NCI-H69 (cell line): ENCODE data around the gene UBE2M.

Experiments
- DNase-seq: peaks from one replicate; lab custom pipeline; 2025; lab: John Stamatoyannopoulos, UW

Gene UBE2M

DNA sequence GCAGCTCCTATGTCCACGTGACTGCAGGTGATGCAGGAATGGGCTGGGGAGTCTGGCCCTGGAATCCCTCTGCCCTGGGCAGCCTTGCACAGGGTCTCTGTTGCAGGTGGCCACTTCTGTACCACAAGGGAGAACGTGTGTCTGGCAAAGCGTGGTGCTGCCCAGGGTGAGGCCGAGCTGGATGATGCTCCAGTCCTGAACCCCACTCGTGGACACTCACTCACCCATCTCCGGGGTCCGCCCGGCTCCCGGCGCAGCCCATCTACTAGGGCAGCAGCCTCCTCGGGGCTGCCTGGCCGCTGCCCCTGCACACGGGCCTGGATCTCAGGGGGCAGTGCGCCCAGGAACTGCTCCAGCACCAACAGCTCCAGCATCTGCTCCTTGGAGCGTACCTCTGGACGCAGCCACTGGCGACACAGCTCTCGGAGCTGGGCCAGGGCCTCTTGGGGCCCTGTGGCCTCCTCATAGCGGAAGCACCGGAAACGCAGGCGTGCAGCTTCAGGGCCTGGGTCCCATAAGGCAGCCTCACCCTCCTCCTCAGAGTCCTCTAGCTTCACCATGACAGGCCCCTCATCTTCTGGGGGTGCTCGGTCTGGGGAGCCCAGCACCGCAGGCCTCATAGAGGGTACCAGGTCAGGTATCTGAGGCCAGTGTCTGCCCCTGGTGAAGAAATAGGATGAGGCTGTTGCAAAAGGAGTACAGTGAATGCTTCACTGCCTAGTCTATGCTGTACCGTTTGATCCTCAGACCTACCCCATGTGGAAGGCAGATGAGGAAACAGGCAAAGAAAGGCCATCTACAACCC, 12.6 kb upstream of the UBE2M start:
- DNase-seq, result no peak

DNA sequence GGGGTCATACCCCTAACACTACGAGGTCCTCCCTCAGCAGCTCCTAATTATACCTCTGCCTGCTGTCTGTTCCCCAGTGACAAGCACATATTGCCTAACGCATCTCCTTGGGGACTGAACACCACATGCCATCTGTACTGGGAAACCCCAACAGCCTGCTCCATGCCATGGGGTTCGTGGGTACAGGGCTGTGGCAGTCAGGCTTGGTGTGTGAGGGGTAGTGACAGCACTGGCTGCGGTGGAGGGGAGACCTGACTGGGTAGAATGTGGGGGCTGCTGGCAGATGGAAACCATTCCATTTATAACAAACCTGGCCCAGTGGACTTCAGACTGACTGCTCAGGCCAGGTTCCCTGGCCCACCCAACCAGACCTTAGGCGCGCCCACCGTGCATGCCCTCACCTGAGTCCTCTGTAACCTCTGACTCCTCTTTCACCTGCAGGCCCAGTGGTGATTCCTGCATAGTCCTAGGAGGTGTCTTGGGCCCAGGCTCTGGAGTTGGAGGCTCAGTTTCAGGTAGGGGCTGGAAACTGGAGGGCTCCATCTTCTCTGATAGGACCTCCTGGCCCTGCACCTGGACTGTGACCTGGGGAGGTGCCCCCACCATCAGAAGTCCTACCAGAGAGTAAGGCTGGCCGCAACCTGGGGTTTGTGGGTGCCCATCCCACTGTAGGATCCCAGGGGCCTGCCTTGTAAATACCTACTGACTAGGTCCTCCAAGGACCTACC, 11.7 kb upstream of the UBE2M start:
- DNase-seq, result no peak

DNA sequence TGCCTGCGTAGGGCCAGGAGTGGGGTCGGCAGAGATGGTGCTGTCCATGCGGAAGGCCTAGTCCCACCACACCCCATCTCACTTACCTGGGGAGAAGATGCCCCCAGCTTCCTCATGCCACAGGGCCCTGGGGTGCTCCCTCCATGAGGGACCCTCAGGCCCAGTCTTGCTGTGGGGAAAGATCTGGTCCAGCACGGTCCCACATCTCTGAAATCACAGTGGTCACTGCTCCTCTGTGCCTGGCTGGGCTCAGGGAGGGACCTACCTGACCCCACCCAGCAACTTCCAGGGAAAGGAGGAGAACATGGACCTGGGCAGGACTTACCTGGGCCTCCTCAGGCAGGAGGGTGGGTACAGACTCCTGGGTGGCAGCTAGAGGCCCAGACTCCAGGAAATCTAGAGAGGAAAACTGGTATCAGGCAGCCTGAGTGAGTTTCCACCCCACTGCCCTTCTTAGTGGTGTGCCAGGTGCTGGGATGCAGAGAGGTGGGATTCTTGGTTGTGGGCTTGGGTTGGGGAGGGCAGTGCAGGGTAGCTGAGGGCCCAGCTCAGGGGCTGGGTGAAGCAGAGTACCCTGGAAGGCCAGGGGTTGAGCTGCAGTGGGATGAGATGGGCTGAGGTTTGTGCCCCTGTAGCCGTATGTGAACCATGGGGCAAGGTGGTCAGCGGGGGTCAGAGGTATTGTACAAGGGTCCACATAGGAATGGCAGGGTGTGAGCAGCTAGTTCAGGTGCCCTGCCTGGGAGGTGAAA, 11.0 kb upstream of the UBE2M start:
- DNase-seq, result no peak

DNA sequence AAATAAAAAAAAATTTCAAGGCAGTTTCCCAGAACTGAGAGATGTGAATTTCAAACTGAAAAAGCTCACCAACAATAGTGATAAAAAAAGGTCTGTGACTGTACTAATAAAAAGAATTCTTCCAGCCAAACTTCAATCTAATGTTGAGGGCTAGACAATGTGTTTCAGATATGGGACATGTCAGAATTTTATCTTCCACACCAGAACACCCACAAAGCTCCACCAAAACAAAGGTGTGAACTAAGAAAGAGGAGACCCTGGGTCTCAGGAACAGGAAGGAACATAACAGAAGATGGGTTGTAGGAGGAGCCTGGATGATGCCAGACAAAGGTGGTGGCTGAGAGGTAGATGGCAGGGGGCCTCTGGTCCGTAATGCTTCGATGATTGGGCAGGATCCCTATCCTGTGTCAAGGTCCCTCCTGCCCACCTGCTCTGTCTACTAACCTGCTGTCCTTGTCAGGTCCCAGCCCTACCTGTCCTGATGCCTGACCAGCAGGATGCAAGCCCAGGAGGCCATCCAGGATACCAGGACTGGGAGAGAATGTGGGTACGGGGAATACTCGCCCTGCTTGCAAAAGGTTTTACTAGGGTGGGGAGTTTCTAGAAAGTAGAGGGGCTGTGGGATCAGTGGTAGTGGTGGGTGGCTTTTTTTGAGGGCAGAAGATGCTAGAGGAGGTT, 10.2 kb upstream of the UBE2M start:
- no peak for DNase-seq

DNA sequence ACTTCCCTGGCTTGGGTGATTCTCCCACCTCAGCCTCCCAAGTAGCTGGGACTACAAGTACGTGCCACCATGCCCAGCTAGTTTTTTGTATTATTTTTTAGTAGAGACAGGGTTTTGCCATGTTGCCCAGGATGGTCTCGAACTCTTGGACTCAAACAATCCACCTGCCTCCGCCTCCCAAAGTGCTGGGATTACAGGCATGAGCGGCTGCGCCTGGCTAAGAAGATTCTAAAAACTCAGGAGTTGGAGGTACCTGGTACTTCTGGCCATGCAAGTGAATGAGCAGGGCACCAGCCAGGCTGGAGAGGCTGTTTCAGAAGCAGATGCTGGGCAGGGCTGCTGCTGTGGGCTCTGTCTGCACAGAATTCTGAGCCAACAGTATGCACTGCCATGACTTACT, 8.6 kb upstream of the UBE2M start:
- no peak for DNase-seq

DNA sequence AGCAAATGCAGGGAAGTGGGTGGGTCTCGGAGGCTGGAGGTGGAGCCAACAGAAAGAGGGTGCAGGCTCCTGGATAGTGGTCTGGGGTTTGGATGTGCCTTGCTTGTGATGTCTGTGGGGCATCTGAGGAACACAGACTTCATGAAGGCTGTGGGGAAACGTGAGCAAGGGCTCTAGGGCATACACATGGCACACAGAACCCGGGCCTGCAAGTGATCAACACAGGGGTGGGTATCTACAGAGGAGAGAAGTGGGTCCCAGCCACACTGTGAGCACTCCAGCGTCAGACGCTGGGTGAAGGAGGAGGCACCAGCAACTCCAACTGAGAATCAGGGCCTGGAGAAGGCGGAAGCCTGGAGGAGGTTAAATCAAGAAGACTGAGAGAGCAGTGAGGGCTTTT, 5.4 kb upstream of the UBE2M start:
- DNase-seq, result no peak

DNA sequence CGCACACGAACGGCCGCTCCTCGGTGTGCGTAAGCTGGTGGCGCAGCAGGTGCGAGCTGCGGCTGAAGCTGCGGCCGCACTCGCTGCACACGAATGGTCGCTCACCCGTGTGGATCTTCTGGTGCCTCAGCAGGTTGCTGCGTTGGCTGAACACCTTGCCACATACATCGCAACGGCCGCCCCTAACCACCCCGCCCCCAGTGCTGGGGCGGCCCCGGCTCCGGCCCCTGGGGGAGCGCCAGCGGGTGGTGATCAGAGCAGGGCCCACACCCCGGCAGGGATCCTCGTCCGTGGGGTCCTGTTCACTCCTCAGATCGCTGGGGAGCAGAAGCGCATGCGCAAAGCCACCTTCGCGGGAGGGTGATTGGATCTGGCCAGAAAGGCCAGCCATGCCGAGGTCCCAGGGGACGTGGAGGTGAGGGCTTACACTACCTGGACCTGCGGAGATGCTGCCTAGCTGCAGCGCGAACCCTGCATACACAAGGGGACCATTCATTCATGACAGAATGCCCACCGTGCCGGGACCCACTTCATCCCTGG, 4.7 kb upstream of the UBE2M start:
- no peak for DNase-seq

DNA sequence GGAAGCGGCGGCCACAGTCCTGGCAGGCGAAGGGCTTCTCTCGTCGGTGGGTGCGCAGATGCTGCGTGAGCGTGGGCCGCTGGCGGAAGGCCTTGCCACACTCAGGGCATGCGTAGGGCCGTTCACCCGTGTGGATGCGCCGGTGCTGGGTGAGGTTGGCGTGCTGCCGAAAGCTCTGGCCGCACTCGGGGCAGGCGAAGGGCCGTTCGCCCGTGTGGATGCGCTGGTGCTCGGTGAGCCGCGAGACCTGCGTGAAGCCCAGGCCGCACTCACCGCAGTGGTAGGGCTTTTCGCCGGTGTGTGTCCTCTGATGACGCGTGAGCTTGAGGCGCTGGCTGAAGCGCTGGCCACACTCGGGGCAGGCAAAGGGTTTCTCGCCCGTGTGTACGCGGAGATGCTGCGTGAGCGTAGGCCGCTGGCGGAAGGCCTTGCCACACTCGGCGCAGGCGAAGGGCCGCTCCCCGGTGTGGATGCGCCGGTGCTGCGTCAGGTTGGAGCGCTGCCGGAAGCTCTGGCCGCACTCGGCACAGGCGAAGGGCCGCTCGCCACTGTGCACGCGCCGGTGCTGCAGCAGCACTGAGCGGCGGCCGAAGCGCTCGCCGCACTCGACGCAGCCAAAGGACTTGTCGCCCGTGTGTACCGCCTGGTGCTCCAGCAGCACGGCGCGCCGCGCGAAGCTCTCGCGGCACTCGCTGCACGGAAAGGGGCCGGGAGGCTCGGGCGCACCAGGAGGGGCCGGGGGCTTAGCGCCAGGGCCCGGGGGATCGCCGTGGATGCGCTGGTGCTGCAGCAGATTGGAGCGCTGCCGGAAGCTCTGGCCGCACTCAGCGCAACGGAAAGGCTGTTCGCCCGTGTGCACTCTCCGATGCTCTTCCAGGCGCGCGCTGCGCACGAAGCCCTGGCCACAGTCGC, 4.0 kb upstream of the UBE2M start:
- DNase-seq, result no peak

DNA sequence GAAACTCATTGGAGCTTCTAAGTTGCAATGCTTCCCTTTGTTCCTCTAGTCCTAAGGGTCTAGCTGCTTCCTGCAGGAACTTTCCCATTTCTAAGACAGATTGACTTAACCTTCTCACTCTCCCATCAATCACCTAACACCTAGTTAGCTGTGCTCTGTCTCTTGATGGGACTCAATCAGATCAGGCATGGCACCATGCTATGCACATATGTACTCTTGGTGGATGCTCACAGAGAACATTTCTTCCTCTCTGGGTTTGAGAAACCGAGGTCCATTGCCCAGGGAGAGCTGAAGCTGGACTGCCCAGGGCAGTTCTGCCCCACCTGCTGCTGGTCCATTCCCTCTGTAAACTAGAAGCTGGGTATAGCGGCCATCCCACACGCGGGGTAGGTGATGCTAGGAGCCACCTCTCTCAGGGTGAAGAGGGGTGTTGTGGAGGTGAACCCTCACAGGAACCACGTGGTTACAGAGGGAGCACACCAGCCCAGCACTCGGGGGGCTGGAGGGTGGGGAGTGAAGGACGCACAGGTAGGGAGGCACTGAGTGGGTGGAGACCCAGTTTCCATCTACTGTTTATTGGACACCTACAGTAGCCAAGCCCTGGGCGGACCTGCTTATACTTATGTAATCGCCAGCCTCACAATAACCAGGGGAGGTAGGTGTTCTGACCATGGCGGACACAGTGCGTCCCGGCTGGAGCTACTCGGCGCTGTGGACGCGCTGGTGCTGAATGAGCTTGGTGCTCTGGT, 3.1 kb upstream of the UBE2M start:
- no peak for DNase-seq

DNA sequence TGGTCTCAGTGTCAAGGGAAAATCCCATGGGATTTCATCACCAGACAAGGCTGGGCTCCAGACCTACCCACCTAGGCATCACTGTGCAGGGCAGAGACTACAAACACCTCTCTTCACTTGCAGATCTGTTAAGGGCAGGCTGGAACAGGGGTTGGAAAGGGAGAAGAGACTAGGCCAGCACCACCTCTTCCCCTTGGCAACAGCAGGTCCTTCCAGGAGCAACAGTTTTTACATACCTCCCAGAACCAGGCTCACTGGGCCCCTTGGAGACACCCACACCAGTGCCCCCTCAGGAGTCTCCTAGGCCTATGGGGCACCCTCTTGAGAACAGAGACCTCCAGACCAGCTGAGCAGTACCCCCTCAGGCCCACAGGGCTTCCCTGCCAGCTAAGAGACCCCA, 2.5 kb upstream of the UBE2M start:
- DNase-seq, result no peak

DNA sequence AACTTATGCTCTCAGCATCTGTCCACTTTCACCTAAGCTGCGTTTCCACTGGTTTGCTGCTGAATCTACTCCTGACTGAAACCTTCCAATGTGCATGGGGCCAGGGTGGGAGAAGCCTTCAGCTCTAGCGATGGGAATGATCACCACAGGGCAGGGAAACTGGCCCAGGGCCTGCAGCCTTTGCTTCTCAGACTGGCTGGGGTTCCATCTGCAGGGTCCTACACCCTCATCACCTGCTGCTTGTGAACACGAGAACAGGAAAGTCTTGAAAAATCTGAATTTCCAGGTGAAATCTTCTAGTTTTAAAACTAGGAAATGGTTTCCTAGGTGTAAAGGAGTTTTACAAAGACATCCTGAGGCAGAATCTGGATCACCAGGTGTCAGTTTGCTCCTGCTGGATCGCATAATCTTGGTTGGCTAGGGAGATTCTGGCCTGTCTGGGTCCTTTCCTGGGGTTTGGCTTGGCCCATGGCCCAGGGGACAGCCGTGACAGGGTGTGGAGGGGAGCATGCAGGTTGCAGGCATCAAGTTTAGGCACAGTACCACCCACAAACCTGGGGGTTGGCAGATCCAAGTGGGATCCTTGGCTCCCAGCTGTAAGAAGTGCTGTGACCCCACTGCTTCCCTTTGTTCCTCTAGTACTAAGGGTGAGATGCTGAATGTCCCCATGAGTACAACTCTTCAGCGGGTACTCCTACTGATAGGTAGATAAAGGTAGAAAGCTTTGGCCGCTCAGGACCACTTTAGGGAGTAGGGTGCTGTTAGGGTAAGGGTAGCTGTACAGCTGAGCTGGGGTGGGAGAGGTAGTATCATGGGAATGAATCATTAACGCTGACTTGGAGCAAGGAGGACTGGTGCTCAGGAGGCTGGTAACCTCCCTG, 1.8 kb upstream of the UBE2M start:
- no peak for DNase-seq

DNA sequence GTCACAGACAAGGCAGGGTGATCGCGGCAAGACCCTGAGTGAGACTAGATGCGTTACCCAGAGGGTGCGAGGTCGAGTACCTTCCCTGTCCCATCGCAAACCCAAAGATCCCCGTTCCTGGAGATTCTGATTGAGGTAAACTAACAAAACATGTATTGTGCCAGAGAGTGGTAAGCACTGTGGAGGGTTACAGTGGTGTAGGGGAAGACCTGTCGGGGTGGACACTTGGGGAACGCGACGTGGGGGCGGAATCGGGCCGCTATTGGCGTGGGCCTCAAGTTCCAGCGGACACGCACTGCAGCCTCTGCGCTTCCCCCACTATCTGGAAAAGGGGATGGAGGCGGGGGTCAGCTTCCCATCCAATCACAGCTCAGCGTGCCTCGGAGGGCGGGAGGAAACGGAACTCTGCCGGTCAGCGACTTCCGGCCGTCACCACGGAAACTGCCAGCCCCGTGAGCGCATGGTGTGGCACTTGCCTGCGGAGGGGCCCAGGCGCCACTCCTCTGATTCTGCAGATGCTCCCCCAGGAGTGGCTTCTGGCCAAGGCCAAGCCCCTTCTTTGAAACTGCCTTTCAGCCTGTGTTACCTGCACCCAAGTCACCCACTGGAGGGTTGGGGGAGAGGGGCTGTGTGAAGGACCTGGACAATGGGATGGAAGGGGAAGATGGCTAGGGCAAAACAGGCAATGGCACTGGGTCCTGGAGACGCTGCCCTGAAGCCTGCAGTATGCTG, 1.0 kb upstream of the UBE2M start:
- DNase-seq, result no peak

DNA sequence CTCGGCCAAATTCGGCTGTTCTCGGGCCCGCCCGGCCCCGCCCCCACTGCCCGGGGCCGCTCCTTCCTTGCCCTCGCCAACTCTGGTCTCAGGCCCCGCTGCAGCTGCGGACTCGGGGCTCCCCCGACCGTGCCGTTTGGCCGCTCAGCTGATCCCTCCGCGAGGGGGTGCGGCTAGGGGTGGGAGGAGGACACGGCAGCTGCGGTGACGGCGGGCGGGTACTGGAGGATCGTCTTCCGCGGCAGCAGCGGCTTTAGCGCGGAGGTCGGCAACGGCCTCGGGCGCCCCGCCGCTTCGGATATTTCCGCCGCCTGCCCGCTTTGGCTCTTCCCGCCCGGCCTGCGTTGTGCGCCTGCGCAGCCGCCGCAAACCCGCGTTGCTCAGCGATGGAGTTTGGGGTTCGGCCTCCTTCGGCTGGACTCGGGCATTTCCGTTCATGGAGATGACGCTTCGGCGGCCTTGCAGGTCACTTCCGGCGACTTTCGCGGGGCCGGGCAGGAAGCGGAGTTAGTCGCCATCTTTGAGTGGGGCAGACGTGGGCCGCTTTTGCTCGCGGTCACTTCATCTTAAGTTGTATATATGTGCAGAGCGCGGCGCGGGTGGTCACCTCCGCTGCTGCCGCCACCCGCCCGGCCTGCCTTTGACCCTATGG, 338 bp upstream of the UBE2M start:
- DNase-seq, result no peak

DNA sequence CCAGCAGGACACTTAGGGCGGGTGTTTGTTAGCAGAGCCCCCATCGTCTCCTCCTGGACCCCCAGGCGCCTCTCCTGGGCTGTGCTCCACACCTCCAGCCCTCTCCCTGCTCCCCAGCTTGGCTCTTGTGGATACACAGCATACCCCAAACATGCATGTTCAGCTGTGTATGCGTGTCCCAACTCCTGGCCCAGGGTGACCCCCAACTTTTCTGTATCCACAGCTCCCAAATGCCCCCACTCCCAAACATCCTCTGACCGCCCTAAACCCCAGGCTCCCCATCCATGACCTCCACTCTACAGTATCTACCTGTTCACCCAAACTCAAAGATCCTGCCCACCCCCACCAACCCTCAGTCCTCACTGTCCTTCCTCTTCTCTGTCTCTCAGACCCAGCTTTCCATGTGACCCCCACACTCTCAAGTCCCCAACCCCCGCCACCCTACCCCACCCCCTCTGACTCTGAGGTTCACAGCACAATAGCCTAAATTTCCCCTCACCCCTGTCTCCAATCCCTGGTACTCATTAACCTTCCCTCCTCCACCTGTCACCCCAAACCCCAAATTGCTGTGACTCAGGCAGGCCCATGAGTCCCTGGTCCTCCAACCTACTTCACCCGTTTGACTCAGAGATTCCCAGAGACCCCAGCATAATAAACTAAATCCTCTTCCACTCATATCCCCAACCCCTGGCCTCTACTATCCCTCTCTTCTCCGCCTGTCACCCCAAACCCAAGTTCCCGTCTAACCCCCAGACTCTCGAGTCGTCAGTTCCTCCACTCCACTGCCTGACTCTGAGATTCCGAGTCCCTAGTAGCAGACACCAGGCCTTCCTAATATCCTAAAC, 968 bp downstream of the UBE2M start:
- no peak for DNase-seq

DNA sequence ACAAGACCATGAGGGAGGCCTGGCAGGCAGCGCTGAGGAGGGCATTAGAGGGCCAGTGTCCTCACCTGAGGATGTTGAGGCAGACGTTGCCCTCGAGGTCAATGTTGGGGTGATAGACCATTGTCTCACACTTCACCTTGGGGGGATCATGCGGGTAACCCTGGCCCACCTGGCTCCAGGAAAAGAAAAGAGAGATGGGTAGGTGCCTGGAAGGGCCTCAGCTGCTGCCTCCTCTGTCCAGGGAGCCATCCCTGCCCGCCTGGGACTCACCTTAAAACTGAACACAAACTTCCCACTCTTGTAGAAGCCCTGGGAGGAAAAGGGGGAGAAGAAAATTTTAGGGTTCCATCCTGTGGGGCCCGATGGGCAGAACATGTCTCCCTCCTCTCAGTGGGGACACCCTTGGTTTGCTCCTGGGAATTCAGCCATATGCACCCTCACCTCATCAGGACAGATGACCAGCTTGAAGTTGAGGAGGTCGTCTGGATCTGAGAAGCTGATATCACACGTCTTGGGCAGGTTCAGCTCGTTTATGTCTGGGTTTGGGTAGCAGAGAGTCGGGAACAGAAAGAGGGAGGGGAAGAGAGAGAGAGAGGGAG, 1.7 kb downstream of the UBE2M start:
- DNase-seq, result no peak

DNA sequence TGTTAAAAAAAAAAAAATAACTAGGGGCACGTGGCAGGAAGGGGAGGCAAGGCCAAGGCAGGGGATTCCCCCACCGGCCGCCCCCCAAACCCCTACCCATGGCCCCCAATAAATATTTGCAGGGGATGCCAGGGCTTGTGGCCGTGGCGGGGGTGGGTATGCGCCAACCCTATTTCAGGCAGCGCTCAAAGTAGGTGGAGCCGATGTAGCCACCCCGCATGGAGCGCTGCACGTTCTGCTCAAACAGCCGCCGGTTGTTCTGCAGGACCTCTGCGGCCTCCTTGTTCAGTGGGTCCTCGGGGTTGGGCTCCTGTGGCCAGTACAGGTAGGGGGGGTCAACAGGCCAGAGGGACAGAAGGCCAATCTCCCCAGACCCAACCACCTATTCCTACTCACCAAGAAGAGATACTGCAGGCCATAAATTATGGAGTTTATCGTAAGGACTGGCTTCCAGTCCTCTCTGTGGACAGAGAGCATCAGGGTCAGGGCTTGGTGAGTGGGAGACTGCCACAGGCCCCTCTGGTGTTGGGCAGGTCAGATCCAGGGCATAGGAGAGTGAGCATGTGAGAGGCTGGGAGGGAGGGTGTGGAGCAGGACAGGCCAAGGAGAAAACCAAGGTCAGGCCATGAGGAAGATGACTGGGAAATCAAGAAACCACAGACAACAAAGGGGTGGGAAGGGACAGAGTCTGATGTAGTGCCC, 2.3 kb downstream of the UBE2M start:
- no peak for DNase-seq
